Limb (tissue), 2 donors: ENCODE results near the gene FSTL4.

Experiments
- DNase-seq, 2 donors: peaks; one replicate each; pipeline ENCODE4 v3.0.0-alpha.2; 2016; ENCODE audit errors: extremely low spot score in 2 of 2

Gene FSTL4

GRCh38 chr5:133327946-133328401 is 284.4 kb downstream of the FSTL4 start:
- no peak for DNase-seq

- DNase-seq = no peak
These were observed 286.0 kb downstream of the FSTL4 start for GRCh38 chr5:133326361-133326760.

- no peak for DNase-seq
These were observed 286.5 kb downstream of the FSTL4 start for GRCh38 chr5:133325864-133326263.

- DNase-seq = no peak
These were observed 287.4 kb downstream of the FSTL4 start for GRCh38 chr5:133324926-133325325.

- DNase-seq = no peak
These were observed 288.6 kb downstream of the FSTL4 start for GRCh38 chr5:133323494-133324457.

- DNase-seq = no peak
These were observed 289.6 kb downstream of the FSTL4 start for GRCh38 chr5:133322743-133323142.

- DNase-seq = no peak
These were observed 290.4 kb downstream of the FSTL4 start for GRCh38 chr5:133321833-133322420.

- no peak for DNase-seq
These were observed 291.0 kb downstream of the FSTL4 start for GRCh38 chr5:133321286-133321832.

GRCh38 chr5:133319905-133320520 is 292.3 kb downstream of the FSTL4 start:
- no peak for DNase-seq

- no peak for DNase-seq
These were observed 293.1 kb downstream of the FSTL4 start for GRCh38 chr5:133319244-133319643.

GRCh38 chr5:133317558-133317957 is 294.8 kb downstream of the FSTL4 start:
- DNase-seq = no peak

- DNase-seq = no peak
These were observed 295.7 kb downstream of the FSTL4 start for GRCh38 chr5:133316346-133317343.

GRCh38 chr5:133314086-133314485 is 298.3 kb downstream of the FSTL4 start:
- no peak for DNase-seq

GRCh38 chr5:133311176-133311575 is 301.2 kb downstream of the FSTL4 start:
- DNase-seq = no peak

- no peak for DNase-seq
These were observed 302.2 kb downstream of the FSTL4 start for GRCh38 chr5:133309984-133310621.

GRCh38 chr5:133309166-133309795 is 303.1 kb downstream of the FSTL4 start:
- DNase-seq = no peak

- DNase-seq = no peak
These were observed 305.1 kb downstream of the FSTL4 start for GRCh38 chr5:133307275-133307674.

GRCh38 chr5:133304707-133305216 is 307.6 kb downstream of the FSTL4 start:
- DNase-seq = no peak

- no peak for DNase-seq
These were observed 308.2 kb downstream of the FSTL4 start for GRCh38 chr5:133304178-133304577.

GRCh38 chr5:133303298-133303697 is 309.0 kb downstream of the FSTL4 start:
- no peak for DNase-seq
